ENCODE data around the gene PSMD13.

- no peak for TF ChIP-seq CTCF (IDR thresholded peaks at IDR 0.05)
- TF ChIP-seq POLR2AphosphoS5 (IDR thresholded peaks at IDR 0.05; ENCODE audit: insufficient read depth in 1 of 2, low read depth in 1 of 2) = no peak
Observed at GRCh38 chr11:279966-280705, 43.4 kb downstream of the PSMD13 start.

Data from vagina (tissue), 2 donors.